WTC11 (cell line): Measurements from ENCODE around the gene MACROD2. TPM values are rescaled to one million over a fixed set of nuclear protein-coding genes. Genes with fewer than 3 reads are reported as not detected.

ENCODE experiments used
- ATAC-seq: fragments of 200-7000 bp; cut with Tn5 transposase; 2 replicates; pipeline ENCODE4 v1.10.0; 2021; ENCODE audit warnings: mild to moderate bottlenecking, moderate library complexity
- CTCF ChIA-PET: fragments of 300-600 bp; sonication (Branson Sonifier 250); formaldehyde crosslinking; loops from one replicate; lab custom pipeline; 2021; ENCODE audit warnings: antibody characterized with exemption; lab: Charles Lee
- POLR2A ChIA-PET: fragments of 350-600 bp; sonication (Branson Sonifier 250); formaldehyde crosslinking; loops from one replicate; lab custom pipeline; 2021; ENCODE audit warnings: antibody characterized with exemption; lab: Charles Lee
- DNase-seq: peaks from one replicate; pipeline ENCODE4 v3.0.0; 2021; ENCODE audit warnings: low spot score
- H3K27ac Mint-ChIP-seq: 2 replicates; pipeline ENCODE4 v1.8.0; 2021; ENCODE audit warnings: mixed read lengths
- H3K27me3 Mint-ChIP-seq: 2 replicates; pipeline ENCODE4 v1.8.0; 2021; ENCODE audit warnings: low read depth, mild to moderate bottlenecking, moderate library complexity, mixed read lengths
- H3K36me3 Mint-ChIP-seq: 2 replicates; pipeline ENCODE4 v1.8.0; 2021; ENCODE audit warnings: mixed read lengths
- H3K4me1 Mint-ChIP-seq: 2 replicates; pipeline ENCODE4 v1.8.0; 2022; ENCODE audit warnings: mixed read lengths
- H3K4me3 Mint-ChIP-seq: 2 replicates; pipeline ENCODE4 v1.8.0; 2021; ENCODE audit warnings: mild to moderate bottlenecking, moderate library complexity, mixed read lengths
- H3K9me3 Mint-ChIP-seq: 2 replicates; pipeline ENCODE4 v1.8.0; 2021; ENCODE audit warnings: mixed read lengths
- AR ChIP-seq: fragments of 250-450 bp; sonication (Bioruptor Pico); IDR thresholded peaks from 2 replicates; pipeline ENCODE4 v1.9.0; 2021; ENCODE audit warnings: mild to moderate bottlenecking
- CDX4 ChIP-seq: fragments of 250-450 bp; sonication (Bioruptor Pico); IDR thresholded peaks from 2 replicates; pipeline ENCODE4 v1.9.0; 2021; ENCODE audit warnings: moderate library complexity, mild to moderate bottlenecking, inconsistent platforms, borderline replicate concordance
- ESRRA ChIP-seq: sonication (generic); formaldehyde crosslinking; IDR thresholded peaks from 2 replicates; pipeline ENCODE4 v1.8.1; 2022; ENCODE audit warnings: mild to moderate bottlenecking, missing genetic modification reagents, borderline replicate concordance
- GABPB1 ChIP-seq: sonication (generic); formaldehyde crosslinking; IDR thresholded peaks from 2 replicates; pipeline ENCODE4 v1.8.1; 2023; ENCODE audit warnings: mild to moderate bottlenecking, missing genetic modification reagents
- GTF2I ChIP-seq: fragments of 250-450 bp; sonication (Bioruptor Pico); conservative IDR thresholded peaks from 2 replicates; pipeline ENCODE4 v1.4.0; 2021; ENCODE audit warnings: mild to moderate bottlenecking
- HMGA2 ChIP-seq: fragments of 250-450 bp; sonication (Bioruptor Pico); IDR thresholded peaks from 2 replicates; pipeline ENCODE4 v1.4.0; 2021; ENCODE audit warnings: mild to moderate bottlenecking, moderate library complexity
- KAT7 ChIP-seq: sonication (generic); formaldehyde crosslinking; IDR thresholded peaks from 2 replicates; pipeline ENCODE4 v1.8.1; 2023; ENCODE audit warnings: missing genetic modification reagents, mild to moderate bottlenecking, borderline replicate concordance
- MAX ChIP-seq: sonication (generic); formaldehyde crosslinking; IDR thresholded peaks from 2 replicates; pipeline ENCODE4 v1.8.0; 2022; ENCODE audit warnings: mild to moderate bottlenecking, missing genetic modification reagents
- NFATC4 ChIP-seq: fragments of 250-450 bp; sonication (Bioruptor Pico); IDR thresholded peaks from 2 replicates; pipeline ENCODE4 v1.9.0; 2021; ENCODE audit warnings: mild to moderate bottlenecking
- OVOL2 ChIP-seq: fragments of 250-450 bp; sonication (Bioruptor Pico); IDR thresholded peaks from 2 replicates; pipeline ENCODE4 v1.9.0; 2021; ENCODE audit warnings: mild to moderate bottlenecking, borderline replicate concordance
- PRRX2 ChIP-seq: fragments of 250-450 bp; sonication (Bioruptor Pico); IDR thresholded peaks from 2 replicates; pipeline ENCODE4 v1.8.0; 2021; ENCODE audit warnings: mild to moderate bottlenecking
- SMAD3 ChIP-seq: sonication (generic); formaldehyde crosslinking; IDR thresholded peaks from 2 replicates; pipeline ENCODE4 v1.8.0; 2022; ENCODE audit warnings: missing genetic modification reagents, mild to moderate bottlenecking, borderline replicate concordance
- SOX15 ChIP-seq: fragments of 250-450 bp; sonication (Bioruptor Pico); IDR thresholded peaks from 2 replicates; pipeline ENCODE4 v1.9.0; 2021; ENCODE audit warnings: mild to moderate bottlenecking
- STAT6 ChIP-seq: sonication (generic); formaldehyde crosslinking; conservative IDR thresholded peaks from 2 replicates; pipeline ENCODE4 v1.8.1; 2023; ENCODE audit warnings: mild to moderate bottlenecking, low read depth, missing genetic modification reagents, moderate library complexity
- TCF7 ChIP-seq: sonication (generic); formaldehyde crosslinking; IDR thresholded peaks from 2 replicates; pipeline ENCODE4 v1.8.0; 2022; ENCODE audit warnings: mild to moderate bottlenecking, low read depth, missing genetic modification reagents, moderate library complexity
- TEAD4 ChIP-seq: sonication (generic); formaldehyde crosslinking; IDR thresholded peaks from 2 replicates; pipeline ENCODE4 v1.8.0; 2022; ENCODE audit warnings: mild to moderate bottlenecking, missing genetic modification reagents
- ZNF138 ChIP-seq: sonication (generic); formaldehyde crosslinking; conservative IDR thresholded peaks from 2 replicates; pipeline ENCODE4 v1.8.1; 2022; ENCODE audit warnings: mild to moderate bottlenecking, moderate library complexity, missing genetic modification reagents
- ZNF425 ChIP-seq: fragments of 250-450 bp; sonication (Bioruptor Pico); conservative IDR thresholded peaks from 2 replicates; pipeline ENCODE4 v1.9.0; 2021; ENCODE audit warnings: mild to moderate bottlenecking
- ZNF532 ChIP-seq: fragments of 250-450 bp; sonication (Bioruptor Pico); IDR thresholded peaks from 2 replicates; pipeline ENCODE4 v1.9.0; 2021; ENCODE audit warnings: mild to moderate bottlenecking, borderline replicate concordance
- total RNA-seq: library from RNA; stranded (reverse); gene quantifications from 3 replicates; pipeline ENCODE4 v1.2.3, GENCODE V29; 2021

MACROD2 gene
- total RNA-seq, 1 experiment from 2014 or later = 4.1 TPM

- Mint-ChIP-seq H3K9me3 (peaks cover 4% of the 10 kb centered on the region), H3K27ac (no peak overlapping the region), H3K4me1 (peaks cover 18% of the 10 kb centered on the region), H3K27me3 (no peaks in the 10 kb centered on the region), H3K36me3 (peaks cover 4% of the 10 kb centered on the region; the same call in 1 of the 2 replicates), H3K4me3 (no peak overlapping the region)
- DNase-seq (no peak), ATAC-seq (no peak)
- ChIA-PET POLR2A (no interaction called here), CTCF (no interaction called here)
- no peak for TF ChIP-seq OVOL2 (CRISPR knock-in tag)
- no peak for TF ChIP-seq SOX15
- TF ChIP-seq NFATC4 (CRISPR knock-in tag) = no peak
- no peak for TF ChIP-seq ZNF138 (CRISPR knock-in tag)
- TF ChIP-seq GABPB1 = no peak
- TF ChIP-seq MAX (CRISPR knock-in tag) = no peak
- TF ChIP-seq KAT7 (CRISPR knock-in tag) = no peak
- no peak for TF ChIP-seq ZNF425 (CRISPR knock-in tag)
- TF ChIP-seq STAT6 (CRISPR knock-in tag) = no peak
- TF ChIP-seq HMGA2 = no peak
- TF ChIP-seq TCF7 (CRISPR knock-in tag) = no peak
Measured at GRCh38 chr20:15847196-15847784, 1852.0 kb downstream of the MACROD2 start.

- Mint-ChIP-seq H3K4me1 (peaks cover 18% of the 10 kb centered on the region), H3K4me3 (no peak overlapping the region), H3K27me3 (no peaks in the 10 kb centered on the region), H3K36me3 (peaks cover 4% of the 10 kb centered on the region; the same call in 1 of the 2 replicates), H3K27ac (no peak overlapping the region), H3K9me3 (peaks cover 4% of the 10 kb centered on the region)
- POLR2A ChIA-PET = no interaction called here
- TF ChIP-seq GTF2I (CRISPR knock-in tag) (no peak), SMAD3 (CRISPR knock-in tag) (no peak), KAT7 (CRISPR knock-in tag) (no peak), ESRRA (CRISPR knock-in tag) (no peak), AR (CRISPR knock-in tag) (no peak), OVOL2 (CRISPR knock-in tag) (no peak), PRRX2 (CRISPR knock-in tag) (no peak), HMGA2 (no peak), ZNF532 (no peak), TEAD4 (CRISPR knock-in tag) (no peak), CDX4 (no peak), TCF7 (CRISPR knock-in tag) (no peak)
- DNase-seq (no peak), ATAC-seq (no peak)
- CTCF ChIA-PET = no interaction called here
Measured at GRCh38 chr20:15848126-15848525, 1852.8 kb downstream of the MACROD2 start.
